Endodermal cell (in vitro differentiated cells): ENCODE results near the gene PTPRM. TPM values are rescaled to one million over a fixed set of nuclear protein-coding genes. Genes with fewer than 3 reads are reported as not detected.

Experiments used
- DNase-seq: peaks from one replicate; pipeline ENCODE4 v3.0.0-alpha.2; 2017
- H3K27ac ChIP-seq: 2 replicates; pipeline ENCODE4 v1.5.1; 2013; ENCODE audit warnings: mild to moderate bottlenecking, low read depth, low read length, moderate library complexity
- H3K27me3 ChIP-seq: 2 replicates; pipeline ENCODE4 v1.6.1; 2013; ENCODE audit warnings: mild to moderate bottlenecking, low read length, moderate library complexity; ENCODE audit not compliant: insufficient read depth, control insufficient read depth, poor library complexity, severe bottlenecking
- H3K36me3 ChIP-seq: 2 replicates; pipeline ENCODE4 v1.7.0; 2013; ENCODE audit warnings: mild to moderate bottlenecking, low read length, moderate library complexity; ENCODE audit not compliant: control insufficient read depth, insufficient read depth
- H3K4me1 ChIP-seq: one replicate; pipeline ENCODE4 v1.7.0; 2013; ENCODE audit warnings: low read length; ENCODE audit not compliant: control insufficient read depth, insufficient read depth
- H3K4me3 ChIP-seq: 2 replicates; pipeline ENCODE4 v1.5.1; 2013; ENCODE audit warnings: mild to moderate bottlenecking, low read length, moderate library complexity
- H3K9ac ChIP-seq: 2 replicates; pipeline ENCODE4 v1.6.1; 2013; ENCODE audit warnings: mild to moderate bottlenecking, low read length, moderate library complexity; ENCODE audit not compliant: poor library complexity, severe bottlenecking; ENCODE audit errors: extremely low read depth
- H3K9me3 ChIP-seq: 2 replicates; pipeline ENCODE4 v1.6.1; 2013; ENCODE audit warnings: mild to moderate bottlenecking, low read length, moderate library complexity; ENCODE audit not compliant: control insufficient read depth
- H3K27ac Mint-ChIP-seq: 2 replicates; pipeline ENCODE4 v1.8.0; 2020; ENCODE audit warnings: mixed read lengths
- H3K27me3 Mint-ChIP-seq: 2 replicates; pipeline ENCODE4 v1.8.0; 2021; ENCODE audit warnings: mild to moderate bottlenecking, mixed read lengths; ENCODE audit not compliant: insufficient read depth
- H3K36me3 Mint-ChIP-seq: 2 replicates; pipeline ENCODE4 v1.8.0; 2020; ENCODE audit warnings: low read depth, mixed read lengths
- H3K4me1 Mint-ChIP-seq: 2 replicates; pipeline ENCODE4 v1.8.0; 2020; ENCODE audit warnings: mixed read lengths
- H3K4me3 Mint-ChIP-seq: 2 replicates; pipeline ENCODE4 v1.8.0; 2020; ENCODE audit warnings: mild to moderate bottlenecking, moderate library complexity, mixed read lengths
- H3K9me3 Mint-ChIP-seq: 2 replicates; pipeline ENCODE4 v1.8.0; 2020; ENCODE audit warnings: mild to moderate bottlenecking, mixed read lengths
- CTCF ChIP-seq: fragments of 200-600 bp; sonication (generic); conservative IDR thresholded peaks from 2 replicates; pipeline ENCODE4 v1.5.0; 2021; ENCODE audit warnings: antibody characterized with exemption, mild to moderate bottlenecking
- WGBS, 2 experiments: methylation state at CpG; one replicate each; pipeline versions ENCODE4 v1.1.5 to v1.1.7; 2013; ENCODE audit warnings: missing lambda C conversion rate in 2 of 2, mixed read lengths in 1 of 2; ENCODE audit not compliant: insufficient coverage in 1 of 2, insufficient read length in 1 of 2; 5-methylcytosine and 5-hydroxymethylcytosine counted together
- total RNA-seq, 2 donors: library from RNA; stranded (reverse); fragmentation: NEBNext Ultra II Directional in 1 of 2; extraction: Animal tissue kit (Norgen Biotek cat#: 25700) in 1 of 2; gene quantifications; 2 replicates in 1 of 2; 3 replicates in 1 of 2; pipeline ENCODE4 v1.2.1, GENCODE V29; 2021

The PTPRM gene
- total RNA-seq, 2 donors from 2014 or later: 47.2 to 57.6 TPM

- Mint-ChIP-seq H3K4me1 (no peaks in the 10 kb centered on the region), H3K27ac (no peak overlapping the region), H3K9me3 (no peaks in the 10 kb centered on the region), H3K4me3 (no peak overlapping the region), H3K27me3 (no peaks in the 10 kb centered on the region), H3K36me3 (peaks cover 3% of the 10 kb centered on the region)
- Histone ChIP-seq H3K4me1 (no peaks in the 10 kb centered on the region), H3K36me3 (no peaks in the 10 kb centered on the region), H3K4me3 (no peak overlapping the region), H3K9ac (no peak overlapping the region), H3K27me3 (no peaks in the 10 kb centered on the region), H3K9me3 (no peaks in the 10 kb centered on the region), H3K27ac (no peak overlapping the region)
- no peak for TF ChIP-seq CTCF
- no peak for DNase-seq
- WGBS, 2 experiments: 82% methylated on average over 2 of the region's 3 CpGs; no CpG with 5 or more reads in 1 of the 2 experiments
These were observed 723.3 kb downstream of the PTPRM start for GRCh38 chr18:8290435-8290834.

GRCh38 chr18:8290913-8291312 lies 723.8 kb downstream of the PTPRM start:
- TF ChIP-seq CTCF: no peak
- no peaks in the 10 kb centered on the region for H3K27me3 ChIP-seq
- Mint-ChIP-seq H3K4me1 (no peaks in the 10 kb centered on the region), H3K36me3 (peaks cover 3% of the 10 kb centered on the region), H3K27ac (no peak overlapping the region), H3K9me3 (no peaks in the 10 kb centered on the region), H3K27me3 (no peaks in the 10 kb centered on the region), H3K4me3 (no peak overlapping the region)
- 77% methylated on average over 1 of the region's 1 CpG; no CpG with 5 or more reads in 1 of the 2 experiments for WGBS, 2 experiments
- peaks cover 5% of the 10 kb centered on the region for H3K36me3 ChIP-seq
- no peaks in the 10 kb centered on the region for H3K9me3 ChIP-seq
- no peaks in the 10 kb centered on the region for H3K4me1 ChIP-seq
- no peak overlapping the region for H3K4me3 ChIP-seq
- H3K27ac ChIP-seq: no peak overlapping the region
- DNase-seq: no peak
- no peak overlapping the region for H3K9ac ChIP-seq

GRCh38 chr18:8293184-8293583 lies 726.1 kb downstream of the PTPRM start:
- TF ChIP-seq CTCF: no peak
- Histone ChIP-seq H3K9ac (no peak overlapping the region), H3K36me3 (peaks cover 20% of the 10 kb centered on the region), H3K4me3 (no peak overlapping the region), H3K9me3 (no peaks in the 10 kb centered on the region), H3K27me3 (no peaks in the 10 kb centered on the region), H3K27ac (no peak overlapping the region), H3K4me1 (no peaks in the 10 kb centered on the region)
- H3K4me1 Mint-ChIP-seq: no peaks in the 10 kb centered on the region
- no peaks in the 10 kb centered on the region for H3K27me3 Mint-ChIP-seq
- H3K4me3 Mint-ChIP-seq: no peak overlapping the region
- H3K27ac Mint-ChIP-seq: no peak overlapping the region
- 96% methylated on average over 2 of the region's 2 CpGs; no CpG with 5 or more reads in 1 of the 2 experiments for WGBS, 2 experiments
- peaks cover 6% of the 10 kb centered on the region for H3K36me3 Mint-ChIP-seq
- no peak for DNase-seq
- H3K9me3 Mint-ChIP-seq: no peaks in the 10 kb centered on the region
